Vagina (tissue), 2 donors: ENCODE data around the gene PLEKHG4B. TPM values are rescaled to one million over a fixed set of nuclear protein-coding genes. Genes with fewer than 3 reads are reported as not detected.

Experiments used
- DNase-seq, 2 donors: peaks; one replicate each; pipeline ENCODE4 v3.0.0-alpha.2; 2017; ENCODE audit errors: extremely low spot score in 2 of 2
- H3K27ac ChIP-seq: fragments of 200-600 bp; sonication (generic); one replicate; pipeline ENCODE4 v1.5.1; 2019
- H3K27me3 ChIP-seq: fragments of 200-600 bp; sonication (generic); one replicate; pipeline ENCODE4 v1.5.1; 2019
- H3K36me3 ChIP-seq, 2 donors: fragments of 200-600 bp; sonication (generic); one replicate each; pipeline ENCODE4 v1.5.1; 2017 to 2019
- H3K4me1 ChIP-seq: fragments of 200-600 bp; sonication (generic); one replicate; pipeline ENCODE4 v1.5.1; 2019
- H3K4me3 ChIP-seq, 2 donors: fragments of 200-600 bp; sonication (generic); 1 replicate in 1 of 2; 2 replicates in 1 of 2; pipeline ENCODE4 v1.5.1; 2016 to 2019
- H3K9me3 ChIP-seq: fragments of 200-600 bp; sonication (generic); one replicate; pipeline ENCODE4 v1.5.1; 2019
- CTCF ChIP-seq, 3 experiments: fragments of 450-650 bp in 2 of 3; fragments of 200-600 bp in 1 of 3; sonication (generic) in 1 of 3; IDR thresholded peaks; one replicate each; pipeline ENCODE4 v1.5.1; 2017 to 2019; ENCODE audit warnings: antibody characterized with exemption in 3 of 3, mild to moderate bottlenecking in 2 of 3, moderate library complexity in 2 of 3
- POLR2A ChIP-seq, 2 donors: fragments of 450-650 bp; IDR thresholded peaks; one replicate each; pipeline ENCODE4 v1.6.1; 2017; ENCODE audit warnings: antibody characterized with exemption in 2 of 2, mild to moderate bottlenecking in 2 of 2, moderate library complexity in 2 of 2
- POLR2AphosphoS5 ChIP-seq, 2 donors: sonication (generic); formaldehyde crosslinking; IDR thresholded peaks; one replicate each; pipeline ENCODE4 v1.9.0; 2017; ENCODE audit warnings: antibody characterized with exemption in 2 of 2, mild to moderate bottlenecking in 2 of 2, low read depth in 1 of 2; ENCODE audit not compliant: insufficient read depth in 1 of 2
- intact Hi-C: fragments of 100-400 bp; cut with DNase I; formaldehyde crosslinking; loops from one replicate; pipeline ENCODE4 v1.15.1; 2023
- total RNA-seq: library from RNA; depleted of rRNA; stranded (reverse); fragments of >200 nt; gene quantifications from one replicate; pipeline ENCODE4 v1.2.3, GENCODE V29; 2016

Gene PLEKHG4B
- total RNA-seq, 1 donor from 2014 or later: 0.74 TPM

DNA sequence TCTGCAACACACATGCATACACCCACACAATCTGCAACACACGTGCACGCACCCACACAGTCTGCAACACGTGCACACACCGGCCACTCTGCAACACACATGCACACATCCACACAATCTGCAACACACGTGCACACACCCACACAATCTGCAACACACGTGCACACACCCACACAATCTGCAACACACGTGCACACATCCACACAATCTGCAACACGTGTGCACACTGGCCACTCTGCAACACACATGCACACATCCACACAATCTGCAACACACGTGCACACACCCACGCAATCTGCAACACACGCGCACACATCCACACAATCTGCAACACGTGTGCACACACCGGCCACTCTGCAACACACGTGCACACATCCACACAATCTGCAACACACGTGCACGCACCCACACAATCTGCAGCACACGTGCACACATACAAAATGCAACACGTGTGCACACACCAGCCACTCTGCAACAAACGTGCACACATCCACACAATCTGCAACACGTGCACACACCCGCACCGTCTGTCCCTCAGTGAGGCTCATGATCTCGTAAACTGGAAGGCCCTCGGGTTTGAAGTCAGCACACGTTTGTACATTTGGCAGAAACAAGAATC, 18.4 kb downstream of the PLEKHG4B start:
- Histone ChIP-seq H3K27me3 (no peaks in the 10 kb centered on the region), H3K4me1 (no peaks in the 10 kb centered on the region), H3K4me3 (no peak overlapping the region), H3K9me3 (no peaks in the 10 kb centered on the region), H3K36me3 (no peaks in the 10 kb centered on the region), H3K27ac (no peak overlapping the region)
- no peak for TF ChIP-seq POLR2A (IDR thresholded peaks at IDR 0.05)
- TF ChIP-seq CTCF (IDR thresholded peaks at IDR 0.05): no peak
- no peak for DNase-seq
- intact Hi-C loops: no loop called here

DNA sequence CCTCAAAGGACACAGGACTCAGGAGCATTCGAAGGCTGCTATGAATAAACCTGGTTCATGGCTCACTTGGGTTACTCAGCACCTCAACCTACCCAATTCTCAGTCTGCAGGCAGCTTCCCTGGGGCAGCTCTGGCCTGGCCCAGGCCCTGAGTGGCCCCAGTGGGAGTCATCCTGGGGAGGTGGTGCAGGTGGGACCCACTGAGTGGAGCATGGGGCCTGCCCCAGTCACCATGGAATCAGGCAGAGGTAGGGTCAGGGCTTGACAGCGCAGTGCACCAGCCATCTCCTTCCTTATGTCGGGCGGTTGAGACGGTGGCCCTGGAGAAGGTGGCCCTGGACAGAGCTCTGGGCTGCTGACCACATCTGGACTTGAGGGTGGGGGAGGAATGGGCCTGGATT, 19.2 kb downstream of the PLEKHG4B start:
- Histone ChIP-seq H3K9me3 (no peaks in the 10 kb centered on the region), H3K27ac (no peak overlapping the region), H3K36me3 (no peaks in the 10 kb centered on the region), H3K27me3 (no peaks in the 10 kb centered on the region), H3K4me3 (no peak overlapping the region), H3K4me1 (no peaks in the 10 kb centered on the region)
- DNase-seq: no peak
- intact Hi-C loops: no loop called here
- no peak for TF ChIP-seq CTCF (IDR thresholded peaks at IDR 0.05)
- TF ChIP-seq POLR2A (IDR thresholded peaks at IDR 0.05): no peak
- no peak for TF ChIP-seq POLR2AphosphoS5 (IDR thresholded peaks at IDR 0.05; ENCODE audit: insufficient read depth in 1 of 2, low read depth in 1 of 2)

- intact Hi-C loops: no loop called here
- no peaks in the 10 kb centered on the region for H3K27me3 ChIP-seq
- DNase-seq: no peak
- TF ChIP-seq POLR2A (IDR thresholded peaks at IDR 0.05): no peak
- TF ChIP-seq CTCF (IDR thresholded peaks at IDR 0.05): no peak
- H3K27ac ChIP-seq: no peak overlapping the region
- H3K36me3 ChIP-seq: no peaks in the 10 kb centered on the region
- H3K4me3 ChIP-seq: no peak overlapping the region
- no peaks in the 10 kb centered on the region for H3K9me3 ChIP-seq
- no peaks in the 10 kb centered on the region for H3K4me1 ChIP-seq
These were observed 27.6 kb downstream of the PLEKHG4B start for GRCh38 chr5:119486-120097.

- TF ChIP-seq POLR2AphosphoS5 (IDR thresholded peaks at IDR 0.05; ENCODE audit: insufficient read depth in 1 of 2, low read depth in 1 of 2): no peak
- no peak for TF ChIP-seq CTCF (IDR thresholded peaks at IDR 0.05)
- H3K9me3 ChIP-seq: no peaks in the 10 kb centered on the region
- intact Hi-C loops: no loop called here
- H3K36me3 ChIP-seq: no peaks in the 10 kb centered on the region
- no peak overlapping the region for H3K27ac ChIP-seq
- H3K27me3 ChIP-seq: no peaks in the 10 kb centered on the region
- no peak overlapping the region for H3K4me3 ChIP-seq
- no peak for DNase-seq
- H3K4me1 ChIP-seq: no peaks in the 10 kb centered on the region
These were observed 29.5 kb downstream of the PLEKHG4B start for GRCh38 chr5:121432-121831.

DNA sequence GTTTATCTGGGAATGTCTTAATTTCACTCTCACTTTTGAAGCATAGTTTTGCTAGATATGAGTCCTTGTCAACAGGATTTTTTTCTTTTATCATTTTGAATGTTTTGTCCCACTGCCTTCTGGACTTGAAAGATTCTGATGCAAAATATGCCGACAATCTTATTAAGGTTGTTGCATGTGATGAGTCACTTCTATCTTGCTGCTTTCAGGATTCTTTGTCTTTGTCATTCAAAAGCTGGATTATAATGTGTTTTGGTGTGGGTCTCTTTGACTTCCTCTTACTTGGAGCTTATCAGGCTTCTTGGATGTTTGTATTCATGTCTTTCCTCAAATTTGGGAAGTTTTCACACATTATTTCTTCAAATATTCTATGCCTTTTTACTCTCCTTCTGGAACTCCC, 33.8 kb downstream of the PLEKHG4B start:
- Histone ChIP-seq H3K4me3 (no peak overlapping the region), H3K27me3 (no peaks in the 10 kb centered on the region), H3K36me3 (no peaks in the 10 kb centered on the region), H3K27ac (no peak overlapping the region), H3K9me3 (no peaks in the 10 kb centered on the region), H3K4me1 (no peaks in the 10 kb centered on the region)
- no peak for DNase-seq
- TF ChIP-seq POLR2AphosphoS5 (IDR thresholded peaks at IDR 0.05; ENCODE audit: insufficient read depth in 1 of 2, low read depth in 1 of 2): no peak
- no peak for TF ChIP-seq POLR2A (IDR thresholded peaks at IDR 0.05)
- no peak for TF ChIP-seq CTCF (IDR thresholded peaks at IDR 0.05)
- intact Hi-C loops: no loop called here
